Thoracic aorta (tissue), 2 donors: ENCODE data around the gene PIK3R2. TPM values are rescaled to one million over a fixed set of nuclear protein-coding genes. Genes with fewer than 3 reads are reported as not detected.
A peak's percentile ranks its signal among the peaks of the same experiment; 100 is the strongest.

Experiments
- ATAC-seq: fragments of 150-250 bp; one replicate; pipeline ENCODE4 v1.8.0; 2017; ENCODE audit warnings: low read depth; ENCODE audit not compliant: insufficient number of reproducible peaks, low FRiP score
- DNase-seq: peaks from one replicate; pipeline ENCODE4 v3.0.0-alpha.2; 2020; ENCODE audit warnings: low spot score
- H3K27ac ChIP-seq, 2 donors: fragments of 200-600 bp; sonication (generic); 1 replicate in 1 of 2; 2 replicates in 1 of 2; pipeline ENCODE4 v1.5.1; 2016; ENCODE audit warnings: mild to moderate bottlenecking in 2 of 2, moderate library complexity in 2 of 2
- H3K27me3 ChIP-seq: fragments of 200-600 bp; sonication (generic); replicated peaks from 2 replicates; pipeline ENCODE4 v1.6.0; 2016; ENCODE audit warnings: mild to moderate bottlenecking; ENCODE audit not compliant: insufficient read depth
- H3K36me3 ChIP-seq: fragments of 200-600 bp; sonication (generic); one replicate; pipeline ENCODE4 v1.5.1; 2016
- H3K4me1 ChIP-seq, 2 donors: fragments of 200-600 bp; sonication (generic); 1 replicate in 1 of 2; 2 replicates in 1 of 2; pipeline versions ENCODE4 v1.5.1 to v1.6.0; 2016; ENCODE audit warnings: low read depth in 2 of 2, mild to moderate bottlenecking in 1 of 2; ENCODE audit not compliant: control insufficient read depth in 1 of 2
- H3K4me3 ChIP-seq: fragments of 200-600 bp; sonication (generic); 2 replicates; pipeline ENCODE4 v1.5.1; 2016; ENCODE audit warnings: mild to moderate bottlenecking
- H3K9me3 ChIP-seq: fragments of 200-600 bp; sonication (generic); 2 replicates; pipeline ENCODE4 v1.5.1; 2016
- total RNA-seq, 2 donors: library from RNA; depleted of rRNA; stranded (reverse); fragments of >200 nt; gene quantifications; one replicate each; pipeline versions ENCODE4 v1.1.0 to v1.2.3, GENCODE V29; 2016
- TF ChIP-seq, protein P1 (sequence below): fragments of 200-600 bp; sonication (generic); IDR thresholded peaks from one replicate; pipeline ENCODE4 v1.5.1; 2019; ENCODE audit warnings: antibody characterized with exemption

PIK3R2 gene
- total RNA-seq, 2 donors from 2014 or later: 14.3 to 15.8 TPM

DNA sequence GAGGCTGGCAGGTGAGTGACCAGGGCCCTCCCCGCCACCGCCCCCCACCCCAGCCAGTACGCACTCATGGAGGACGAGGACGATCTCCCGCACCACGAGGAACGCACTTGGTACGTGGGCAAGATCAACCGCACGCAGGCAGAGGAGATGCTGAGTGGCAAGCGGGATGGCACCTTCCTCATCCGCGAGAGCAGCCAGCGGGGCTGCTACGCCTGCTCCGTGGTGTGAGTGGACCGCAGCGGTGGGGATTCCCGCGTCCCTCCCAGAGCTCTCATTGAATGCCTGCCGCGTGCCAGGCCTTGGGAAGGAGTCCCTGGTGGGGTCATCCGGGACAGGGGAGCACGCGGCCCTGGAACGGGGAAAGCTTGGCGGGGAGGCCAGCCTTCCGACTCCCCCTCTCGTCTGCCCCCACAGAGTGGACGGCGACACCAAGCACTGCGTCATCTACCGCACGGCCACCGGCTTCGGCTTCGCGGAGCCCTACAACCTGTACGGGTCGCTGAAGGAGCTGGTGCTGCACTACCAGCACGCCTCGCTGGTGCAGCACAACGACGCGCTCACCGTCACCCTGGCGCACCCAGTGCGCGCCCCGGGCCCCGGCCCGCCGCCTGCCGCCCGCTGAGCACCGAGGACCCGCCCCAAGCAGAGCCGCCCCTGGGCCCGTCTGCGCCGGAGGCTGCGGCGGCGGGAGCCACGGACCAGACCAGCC is 15.9 kb downstream of the PIK3R2 start:
- DNase-seq (no peak), ATAC-seq (no peak)
- Histone ChIP-seq H3K4me3 (no peak overlapping the region), H3K9me3 (no peaks in the 10 kb centered on the region), H3K36me3 (peaks cover 29% of the 10 kb centered on the region), H3K27me3 (no peaks in the 10 kb centered on the region), H3K4me1 (peaks cover 0 to 6% of the 10 kb centered on the region in 2 donors), H3K27ac (peak overlapping the region in 1 of 2 donors; percentile 36)
- TF ChIP-seq, protein P1, sequence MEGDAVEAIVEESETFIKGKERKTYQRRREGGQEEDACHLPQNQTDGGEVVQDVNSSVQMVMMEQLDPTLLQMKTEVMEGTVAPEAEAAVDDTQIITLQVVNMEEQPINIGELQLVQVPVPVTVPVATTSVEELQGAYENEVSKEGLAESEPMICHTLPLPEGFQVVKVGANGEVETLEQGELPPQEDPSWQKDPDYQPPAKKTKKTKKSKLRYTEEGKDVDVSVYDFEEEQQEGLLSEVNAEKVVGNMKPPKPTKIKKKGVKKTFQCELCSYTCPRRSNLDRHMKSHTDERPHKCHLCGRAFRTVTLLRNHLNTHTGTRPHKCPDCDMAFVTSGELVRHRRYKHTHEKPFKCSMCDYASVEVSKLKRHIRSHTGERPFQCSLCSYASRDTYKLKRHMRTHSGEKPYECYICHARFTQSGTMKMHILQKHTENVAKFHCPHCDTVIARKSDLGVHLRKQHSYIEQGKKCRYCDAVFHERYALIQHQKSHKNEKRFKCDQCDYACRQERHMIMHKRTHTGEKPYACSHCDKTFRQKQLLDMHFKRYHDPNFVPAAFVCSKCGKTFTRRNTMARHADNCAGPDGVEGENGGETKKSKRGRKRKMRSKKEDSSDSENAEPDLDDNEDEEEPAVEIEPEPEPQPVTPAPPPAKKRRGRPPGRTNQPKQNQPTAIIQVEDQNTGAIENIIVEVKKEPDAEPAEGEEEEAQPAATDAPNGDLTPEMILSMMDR: no peak

DNA sequence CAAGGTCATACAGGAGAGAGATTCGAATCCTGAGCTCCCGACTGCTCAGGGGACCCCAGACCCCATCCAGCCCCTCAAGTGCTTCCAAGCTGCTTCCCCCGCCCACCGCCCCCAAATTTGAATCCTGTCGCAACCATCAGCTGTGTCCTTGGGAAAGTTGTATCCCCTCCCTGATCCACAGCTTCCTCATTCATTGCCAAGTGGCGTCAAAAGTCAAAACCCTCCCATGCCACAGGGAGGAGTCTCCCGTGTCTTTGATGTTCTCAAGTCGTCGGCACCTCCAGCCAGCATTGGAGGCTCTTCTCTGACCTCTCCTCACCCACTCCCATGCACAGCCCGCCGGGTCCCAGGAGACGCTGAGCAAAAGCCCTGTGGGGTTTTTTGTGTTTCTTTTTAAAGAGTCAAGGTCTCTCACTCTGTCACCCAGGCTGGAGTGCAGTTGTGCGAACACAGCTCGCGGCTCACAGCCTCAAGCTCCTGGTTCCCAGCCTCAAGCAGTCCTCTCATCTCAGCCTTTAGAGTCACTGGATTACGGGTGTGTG is 17.8 kb downstream of the PIK3R2 start:
- DNase-seq (no peak), ATAC-seq (no peak)
- peaks cover 6 to 12% of the 10 kb centered on the region in 2 donors for H3K4me1 ChIP-seq
- H3K27ac ChIP-seq: peak overlapping the region in 1 of 2 donors; percentile 36
- H3K36me3 ChIP-seq: peaks cover 22% of the 10 kb centered on the region
- TF ChIP-seq, protein P1: no peak
- H3K27me3 ChIP-seq: no peaks in the 10 kb centered on the region
- H3K9me3 ChIP-seq: no peaks in the 10 kb centered on the region
- no peak overlapping the region for H3K4me3 ChIP-seq

DNA sequence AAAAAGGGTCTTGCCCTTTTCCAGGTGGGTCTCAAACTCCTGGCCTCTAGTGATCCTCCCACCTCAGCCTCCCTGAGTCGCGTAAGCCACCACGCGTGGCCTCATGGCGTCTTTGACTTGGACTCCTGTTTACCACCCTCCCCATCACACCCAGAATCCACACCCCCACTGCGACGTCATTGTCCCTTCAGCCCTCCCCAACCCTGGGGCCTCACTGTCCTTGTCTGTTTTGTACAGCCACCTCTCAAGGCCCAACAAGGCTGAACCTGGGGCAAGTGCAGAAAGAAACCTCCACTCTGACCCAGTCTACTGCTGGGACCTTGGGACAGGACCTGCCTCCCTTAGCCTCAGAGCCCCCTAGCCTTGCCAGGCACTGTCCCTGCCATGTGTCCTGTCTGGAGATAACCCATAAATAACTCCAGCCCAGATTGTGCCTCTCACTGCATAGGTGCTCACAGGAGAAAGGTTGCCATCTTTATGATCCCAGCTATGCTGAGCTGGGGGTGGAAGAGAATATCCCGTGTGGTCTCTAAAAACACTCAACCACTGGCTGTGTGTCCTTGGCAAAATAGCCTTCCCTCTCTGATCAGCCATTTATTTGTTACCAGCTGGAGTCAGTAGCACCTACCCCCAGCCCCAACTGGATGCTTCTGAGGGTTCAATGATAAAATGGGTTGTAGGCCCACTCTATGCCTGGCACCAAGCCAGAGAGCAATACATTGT is 18.8 kb downstream of the PIK3R2 start:
- no peaks in the 10 kb centered on the region for H3K27me3 ChIP-seq
- H3K27ac ChIP-seq: no peak overlapping the region
- peaks cover 18% of the 10 kb centered on the region for H3K36me3 ChIP-seq
- H3K4me3 ChIP-seq: no peak overlapping the region
- H3K9me3 ChIP-seq: no peaks in the 10 kb centered on the region
- H3K4me1 ChIP-seq: peaks cover 6 to 12% of the 10 kb centered on the region in 2 donors
- DNase-seq (no peak), ATAC-seq (no peak)
- TF ChIP-seq, protein P1: no peak

GRCh38 chr19:18172331-18173053 is 19.5 kb downstream of the PIK3R2 start:
- Histone ChIP-seq H3K27me3 (no peaks in the 10 kb centered on the region), H3K36me3 (peaks cover 11% of the 10 kb centered on the region), H3K9me3 (no peaks in the 10 kb centered on the region), H3K4me3 (no peak overlapping the region), H3K4me1 (peaks cover 6 to 12% of the 10 kb centered on the region in 2 donors), H3K27ac (no peak overlapping the region)
- no peak for ATAC-seq
- TF ChIP-seq, protein P1: no peak
- no peak for DNase-seq
